Ishikawa (cell line): ENCODE data around the gene NRBF2.

ENCODE experiments used
- CEBPB ChIP-seq: IDR thresholded peaks from 2 replicates; pipeline ENCODE4 v1.6.1; 2012
- CREB1 ChIP-seq: IDR thresholded peaks from 2 replicates; pipeline ENCODE4 v1.6.1; 2012; ENCODE audit warnings: low read depth
- EP300 ChIP-seq: IDR thresholded peaks from 2 replicates; pipeline ENCODE4 v1.6.1; 2012; ENCODE audit warnings: borderline replicate concordance
- FOXM1 ChIP-seq: IDR thresholded peaks from 2 replicates; pipeline ENCODE4 v1.6.1; 2012; ENCODE audit warnings: low read depth, borderline replicate concordance
- NFIC ChIP-seq: IDR thresholded peaks from 2 replicates; pipeline ENCODE4 v1.6.1; 2012
- TAF1 ChIP-seq: IDR thresholded peaks from 2 replicates; pipeline ENCODE4 v1.6.1; 2012; ENCODE audit warnings: low read depth, mild to moderate bottlenecking
- TCF12 ChIP-seq: IDR thresholded peaks from 2 replicates; pipeline ENCODE4 v1.6.1; 2012; ENCODE audit warnings: low read depth
- TEAD4 ChIP-seq: IDR thresholded peaks from 2 replicates; pipeline ENCODE4 v1.6.1; 2012
- YY1 ChIP-seq: IDR thresholded peaks from 2 replicates; pipeline ENCODE4 v1.6.1; 2012; ENCODE audit warnings: low read depth
- ZBTB7A ChIP-seq: IDR thresholded peaks from 2 replicates; pipeline ENCODE4 v1.6.1; 2012; ENCODE audit warnings: low read depth
- TF ChIP-seq, protein P1 (sequence below): IDR thresholded peaks from 2 replicates; pipeline ENCODE4 v1.6.1; 2012
- TF ChIP-seq, protein P2 (sequence below): IDR thresholded peaks from 2 replicates; pipeline ENCODE4 v1.6.1; 2012; ENCODE audit warnings: low read depth, mild to moderate bottlenecking

- TF ChIP-seq EP300 (no peak), YY1 (no peak), NFIC (no peak), TEAD4 (no peak), CEBPB (no peak), TCF12 (no peak), FOXM1 (no peak), TAF1 (no peak), CREB1 (no peak), ZBTB7A (no peak)
- TF ChIP-seq, protein P1, sequence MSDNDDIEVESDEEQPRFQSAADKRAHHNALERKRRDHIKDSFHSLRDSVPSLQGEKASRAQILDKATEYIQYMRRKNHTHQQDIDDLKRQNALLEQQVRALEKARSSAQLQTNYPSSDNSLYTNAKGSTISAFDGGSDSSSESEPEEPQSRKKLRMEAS = no peak
- TF ChIP-seq, protein P2, sequence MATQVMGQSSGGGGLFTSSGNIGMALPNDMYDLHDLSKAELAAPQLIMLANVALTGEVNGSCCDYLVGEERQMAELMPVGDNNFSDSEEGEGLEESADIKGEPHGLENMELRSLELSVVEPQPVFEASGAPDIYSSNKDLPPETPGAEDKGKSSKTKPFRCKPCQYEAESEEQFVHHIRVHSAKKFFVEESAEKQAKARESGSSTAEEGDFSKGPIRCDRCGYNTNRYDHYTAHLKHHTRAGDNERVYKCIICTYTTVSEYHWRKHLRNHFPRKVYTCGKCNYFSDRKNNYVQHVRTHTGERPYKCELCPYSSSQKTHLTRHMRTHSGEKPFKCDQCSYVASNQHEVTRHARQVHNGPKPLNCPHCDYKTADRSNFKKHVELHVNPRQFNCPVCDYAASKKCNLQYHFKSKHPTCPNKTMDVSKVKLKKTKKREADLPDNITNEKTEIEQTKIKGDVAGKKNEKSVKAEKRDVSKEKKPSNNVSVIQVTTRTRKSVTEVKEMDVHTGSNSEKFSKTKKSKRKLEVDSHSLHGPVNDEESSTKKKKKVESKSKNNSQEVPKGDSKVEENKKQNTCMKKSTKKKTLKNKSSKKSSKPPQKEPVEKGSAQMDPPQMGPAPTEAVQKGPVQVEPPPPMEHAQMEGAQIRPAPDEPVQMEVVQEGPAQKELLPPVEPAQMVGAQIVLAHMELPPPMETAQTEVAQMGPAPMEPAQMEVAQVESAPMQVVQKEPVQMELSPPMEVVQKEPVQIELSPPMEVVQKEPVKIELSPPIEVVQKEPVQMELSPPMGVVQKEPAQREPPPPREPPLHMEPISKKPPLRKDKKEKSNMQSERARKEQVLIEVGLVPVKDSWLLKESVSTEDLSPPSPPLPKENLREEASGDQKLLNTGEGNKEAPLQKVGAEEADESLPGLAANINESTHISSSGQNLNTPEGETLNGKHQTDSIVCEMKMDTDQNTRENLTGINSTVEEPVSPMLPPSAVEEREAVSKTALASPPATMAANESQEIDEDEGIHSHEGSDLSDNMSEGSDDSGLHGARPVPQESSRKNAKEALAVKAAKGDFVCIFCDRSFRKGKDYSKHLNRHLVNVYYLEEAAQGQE = no peak
Observed at GRCh38 chr10:63123727-63124362, 9.3 kb upstream of the NRBF2 start.
